Gastrocnemius medialis (tissue), 4 donors: ENCODE measurements around the gene EXOSC3.

Experiments used
- POLR2A ChIP-seq, 2 donors: fragments of 450-650 bp; IDR thresholded peaks; one replicate each; pipeline ENCODE4 v1.6.1; 2017; ENCODE audit warnings: antibody characterized with exemption in 2 of 2, mild to moderate bottlenecking in 2 of 2, moderate library complexity in 2 of 2
- TF ChIP-seq, protein P1 (sequence below), 5 experiments: fragments of 450-650 bp in 3 of 5; fragments of 200-600 bp in 2 of 5; sonication (generic) in 2 of 5; IDR thresholded peaks in 4 of 5; conservative IDR thresholded peaks in 1 of 5; 1 replicate in 4 of 5; 2 replicates in 1 of 5; pipeline ENCODE4 v1.5.1; 2016 to 2019; ENCODE audit warnings: antibody characterized with exemption in 5 of 5, mild to moderate bottlenecking in 3 of 5, moderate library complexity in 3 of 5

DNA sequence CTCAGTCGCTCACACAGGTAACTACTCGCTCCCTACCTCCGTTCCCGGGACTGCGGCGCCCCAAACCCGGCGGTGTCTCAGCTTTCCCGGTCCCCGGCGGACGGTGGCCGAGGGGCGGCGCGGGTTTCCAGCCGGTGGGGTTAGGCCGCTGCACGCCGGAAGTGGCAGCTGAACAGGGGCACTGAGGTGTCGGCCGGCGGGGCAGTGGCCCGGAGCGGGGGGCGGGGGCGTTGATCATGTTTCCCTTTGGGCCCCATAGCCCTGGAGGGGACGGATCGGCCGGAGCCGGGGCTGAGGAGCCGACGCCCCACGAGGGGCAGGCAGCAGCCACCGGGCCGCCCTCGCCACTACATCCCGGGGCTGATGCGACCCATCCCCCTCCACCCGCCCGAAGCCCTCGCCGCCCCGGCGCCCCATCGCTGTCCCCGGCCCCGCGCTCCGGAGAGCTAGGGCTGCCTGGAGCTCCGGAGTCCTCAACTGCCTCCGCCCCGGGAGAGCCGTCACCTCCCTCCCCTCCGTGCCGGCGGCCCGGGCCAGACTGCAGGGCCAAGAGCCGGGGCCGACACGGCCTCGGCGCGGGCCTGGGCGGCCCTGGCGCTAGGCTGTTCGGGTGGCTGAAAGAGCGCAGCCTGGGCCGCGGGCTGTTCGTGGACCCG is 15.9 kb upstream of the EXOSC3 start, which contains the start of gene DCAF10:
- TF ChIP-seq, protein P1, sequence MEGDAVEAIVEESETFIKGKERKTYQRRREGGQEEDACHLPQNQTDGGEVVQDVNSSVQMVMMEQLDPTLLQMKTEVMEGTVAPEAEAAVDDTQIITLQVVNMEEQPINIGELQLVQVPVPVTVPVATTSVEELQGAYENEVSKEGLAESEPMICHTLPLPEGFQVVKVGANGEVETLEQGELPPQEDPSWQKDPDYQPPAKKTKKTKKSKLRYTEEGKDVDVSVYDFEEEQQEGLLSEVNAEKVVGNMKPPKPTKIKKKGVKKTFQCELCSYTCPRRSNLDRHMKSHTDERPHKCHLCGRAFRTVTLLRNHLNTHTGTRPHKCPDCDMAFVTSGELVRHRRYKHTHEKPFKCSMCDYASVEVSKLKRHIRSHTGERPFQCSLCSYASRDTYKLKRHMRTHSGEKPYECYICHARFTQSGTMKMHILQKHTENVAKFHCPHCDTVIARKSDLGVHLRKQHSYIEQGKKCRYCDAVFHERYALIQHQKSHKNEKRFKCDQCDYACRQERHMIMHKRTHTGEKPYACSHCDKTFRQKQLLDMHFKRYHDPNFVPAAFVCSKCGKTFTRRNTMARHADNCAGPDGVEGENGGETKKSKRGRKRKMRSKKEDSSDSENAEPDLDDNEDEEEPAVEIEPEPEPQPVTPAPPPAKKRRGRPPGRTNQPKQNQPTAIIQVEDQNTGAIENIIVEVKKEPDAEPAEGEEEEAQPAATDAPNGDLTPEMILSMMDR (IDR thresholded peaks at IDR 0.05 in 4 of 5, conservative IDR thresholded peaks at IDR 0.05 in 1 of 5) = peak in 1 of 5 experiments; percentile 38
- TF ChIP-seq POLR2A (IDR thresholded peaks at IDR 0.05) = peak; percentile 59 to 77
